B cell (primary cell): ENCODE measurements around the gene DHDDS. TPM values are rescaled to one million over a fixed set of nuclear protein-coding genes. Genes with fewer than 3 reads are reported as not detected.

Source experiments
- ATAC-seq: fragments of 200-7000 bp; cut with Tn5 transposase; one replicate; pipeline ENCODE4 v1.10.0; 2021; ENCODE audit warnings: low read depth, mild to moderate bottlenecking, moderate number of reproducible peaks, moderate library complexity
- CTCF ChIA-PET: fragments of 350-600 bp; sonication (Branson Sonifier 250); formaldehyde crosslinking; loops from one replicate; lab custom pipeline; 2021; ENCODE audit warnings: antibody characterized with exemption, inconsistent platforms; lab: Charles Lee
- POLR2A ChIA-PET: fragments of 350-600 bp; sonication (Branson Sonifier 250); formaldehyde crosslinking; loops from one replicate; lab custom pipeline; 2021; ENCODE audit warnings: antibody characterized with exemption; lab: Charles Lee
- DNase-seq: peaks from one replicate; pipeline ENCODE4 v3.0.0; 2013
- H2AFZ ChIP-seq: 2 replicates; pipeline ENCODE4 v1.6.1; 2012; ENCODE audit warnings: mild to moderate bottlenecking, low read depth, low read length; ENCODE audit not compliant: insufficient read depth, poor library complexity, severe bottlenecking
- H3K27ac ChIP-seq, 2 donors: 1 replicate in 1 of 2; 2 replicates in 1 of 2; pipeline ENCODE4 v1.5.1; 2012 to 2013; ENCODE audit warnings: low read length in 2 of 2, mild to moderate bottlenecking in 2 of 2, moderate library complexity in 1 of 2
- H3K27me3 ChIP-seq, 4 experiments: fragments of 200-600 bp in 1 of 4; sonication (generic) in 1 of 4; replicated peaks in 1 of 4; 1 replicate in 2 of 4; 2 replicates in 2 of 4; pipeline versions ENCODE4 v1.6.1 to v1.7.0; 2013 to 2016; ENCODE audit warnings: low read length in 3 of 4, mild to moderate bottlenecking in 2 of 4, mixed read lengths in 1 of 4, moderate library complexity in 1 of 4; ENCODE audit not compliant: insufficient read depth in 4 of 4, control insufficient read depth in 3 of 4; ENCODE audit errors: control extremely low read depth in 1 of 4
- H3K36me3 ChIP-seq, 2 experiments: replicated peaks in 1 of 2; 1 replicate in 1 of 2; 2 replicates in 1 of 2; pipeline versions ENCODE4 v1.6.1 to v1.7.1; 2013; ENCODE audit warnings: low read length in 1 of 2; ENCODE audit not compliant: insufficient read depth in 2 of 2, control insufficient read depth in 1 of 2; ENCODE audit errors: control extremely low read depth in 1 of 2, extremely low read depth in 1 of 2
- H3K4me1 ChIP-seq, 2 donors: fragments of 200-600 bp in 1 of 2; sonication (generic) in 1 of 2; 1 replicate in 1 of 2; 2 replicates in 1 of 2; pipeline versions ENCODE4 v1.5.1 to v1.6.1; 2013 to 2017; ENCODE audit warnings: low read length in 2 of 2; ENCODE audit not compliant: control insufficient read depth in 2 of 2, insufficient read depth in 2 of 2
- H3K4me2 ChIP-seq: replicated peaks from 2 replicates; pipeline ENCODE3; 2012; ENCODE audit warnings: mild to moderate bottlenecking, low read depth, low read length; ENCODE audit not compliant: poor library complexity, severe bottlenecking
- H3K4me3 ChIP-seq, 5 experiments: fragments of 200-600 bp in 1 of 5; sonication (generic) in 1 of 5; 1 replicate in 3 of 5; 2 replicates in 2 of 5; pipeline versions ENCODE4 v1.5.1 to v1.7.0; 2011 to 2016; ENCODE audit warnings: low read length in 4 of 5, mild to moderate bottlenecking in 4 of 5, low read depth in 2 of 5, control low read depth in 1 of 5, moderate library complexity in 1 of 5; ENCODE audit not compliant: insufficient read depth in 1 of 5; ENCODE audit errors: control extremely low read depth in 1 of 5, extremely low read depth in 1 of 5
- H3K79me2 ChIP-seq: fragments of 200-600 bp; sonication (generic); one replicate; pipeline ENCODE4 v1.6.0; 2016; ENCODE audit warnings: low read length; ENCODE audit not compliant: control insufficient read depth, insufficient read depth
- H3K9ac ChIP-seq: fragments of 200-600 bp; sonication (generic); 2 replicates; pipeline ENCODE4 v1.6.1; 2017; ENCODE audit warnings: mild to moderate bottlenecking, low read length, moderate library complexity
- H3K9me3 ChIP-seq, 3 donors: one replicate each; pipeline versions ENCODE4 v1.6.1 to v1.7.1; 2013; ENCODE audit warnings: low read length in 2 of 3; ENCODE audit not compliant: control insufficient read depth in 2 of 3, insufficient read depth in 1 of 3; ENCODE audit errors: control extremely low read depth in 1 of 3
- H4K20me1 ChIP-seq: 2 replicates; pipeline ENCODE4 v1.6.0; 2012; ENCODE audit warnings: mild to moderate bottlenecking, low read length; ENCODE audit not compliant: insufficient read depth, control insufficient read depth, poor library complexity, severe bottlenecking
- H3K27ac Mint-ChIP-seq: one replicate; pipeline ENCODE4 v1.8.0; 2021; ENCODE audit warnings: mixed read lengths
- H3K27me3 Mint-ChIP-seq: one replicate; pipeline ENCODE4 v1.8.0; 2021; ENCODE audit warnings: mixed read lengths
- H3K4me1 Mint-ChIP-seq: one replicate; pipeline ENCODE4 v1.8.0; 2021; ENCODE audit warnings: mixed read lengths
- H3K4me3 Mint-ChIP-seq: one replicate; pipeline ENCODE4 v1.8.0; 2021; ENCODE audit warnings: mixed read lengths
- H3K9me3 Mint-ChIP-seq: one replicate; pipeline ENCODE4 v1.8.0; 2022; ENCODE audit warnings: mixed read lengths; ENCODE audit not compliant: insufficient read depth
- EZH2 ChIP-seq: IDR thresholded peaks from 2 replicates; pipeline ENCODE4 v1.6.1; 2012; ENCODE audit warnings: borderline replicate concordance, low read depth, mild to moderate bottlenecking, moderate library complexity, low read length; ENCODE audit not compliant: insufficient read depth, poor library complexity, severe bottlenecking
- WGBS: methylation state at CpG from one replicate; pipeline ENCODE4 v1.1.5; 2013; ENCODE audit warnings: missing lambda C conversion rate; ENCODE audit not compliant: insufficient coverage; 5-methylcytosine and 5-hydroxymethylcytosine counted together
- intact Hi-C: fragments of 100-400 bp; cut with micrococcal nuclease; formaldehyde crosslinking; loops from one replicate; pipeline ENCODE4 v1.10.0; 2022
- polyA plus RNA-seq: library from polyadenylated mRNA; depleted of rRNA; stranded (reverse); fragments of >200 nt; gene quantifications from 2 replicates; pipeline ENCODE4 v1.2.3, GENCODE V29; 2012
- total RNA-seq, 2 donors: library from RNA; stranded (reverse); fragments of 120-200 nt in 1 of 2; gene quantifications; 1 replicate in 1 of 2; 2 replicates in 1 of 2; pipeline versions ENCODE4 v1.2.3 to v1.2.4, GENCODE V29; 2013 to 2022
- TF ChIP-seq, protein P1 (sequence below): fragments of 200-600 bp; IDR thresholded peaks from one replicate; pipeline ENCODE4 v1.8.0; 2022; ENCODE audit warnings: antibody characterized with exemption, mild to moderate bottlenecking

The DHDDS gene
- total and polyA plus RNA-seq, 2 donors (not counting 1 experiment from before 2014, with no cell fraction given): 20.4 to 54.2 TPM

DNA sequence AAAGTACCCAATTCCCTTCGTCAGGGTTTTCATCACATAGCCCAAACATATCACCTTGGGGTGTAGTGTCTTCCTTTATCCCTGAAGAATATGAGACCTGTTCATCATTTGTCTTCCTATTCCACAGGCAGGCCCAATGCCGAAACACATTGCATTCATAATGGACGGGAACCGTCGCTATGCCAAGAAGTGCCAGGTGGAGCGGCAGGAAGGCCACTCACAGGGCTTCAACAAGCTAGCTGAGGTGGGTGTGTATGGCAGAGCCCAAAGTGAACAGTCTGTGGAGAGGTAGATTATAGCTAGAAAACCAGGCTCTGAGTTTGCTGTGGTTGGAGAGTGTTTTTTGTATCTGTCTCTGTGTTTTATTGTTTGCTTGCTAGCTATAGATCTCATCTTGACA is 5.9 kb downstream of the DHDDS start:
- WGBS: 100% methylated on average over 4 of the region's 6 CpGs
- CTCF ChIA-PET: interaction anchor here (0.5 to 1.3 kb wide), 4 partner anchors 29 to 193 kb away, joined by 3 to 5 read pairs (median 3); no protein-coding TSS in a partner anchor

GRCh38 chr1:26440259-26440658 is 8.1 kb downstream of the DHDDS start:
- no peaks in the 10 kb centered on the region for H4K20me1 ChIP-seq
- POLR2A ChIA-PET: no interaction called here
- H3K9me3 ChIP-seq: no peaks in the 10 kb centered on the region
- 100% methylated on average over 1 of the region's 2 CpGs for WGBS
- H3K4me3 Mint-ChIP-seq: no peak overlapping the region
- H3K27me3 ChIP-seq: no peaks in the 10 kb centered on the region
- no peak overlapping the region for H3K27ac ChIP-seq
- no peaks in the 10 kb centered on the region for H3K4me1 Mint-ChIP-seq
- H2AFZ ChIP-seq: no peak overlapping the region
- H3K36me3 ChIP-seq: peaks cover 8 to 78% of the 10 kb centered on the region in 2 experiments
- H3K27me3 Mint-ChIP-seq: no peaks in the 10 kb centered on the region
- no peak for ATAC-seq
- no peak overlapping the region for H3K4me3 ChIP-seq
- TF ChIP-seq, protein P1, sequence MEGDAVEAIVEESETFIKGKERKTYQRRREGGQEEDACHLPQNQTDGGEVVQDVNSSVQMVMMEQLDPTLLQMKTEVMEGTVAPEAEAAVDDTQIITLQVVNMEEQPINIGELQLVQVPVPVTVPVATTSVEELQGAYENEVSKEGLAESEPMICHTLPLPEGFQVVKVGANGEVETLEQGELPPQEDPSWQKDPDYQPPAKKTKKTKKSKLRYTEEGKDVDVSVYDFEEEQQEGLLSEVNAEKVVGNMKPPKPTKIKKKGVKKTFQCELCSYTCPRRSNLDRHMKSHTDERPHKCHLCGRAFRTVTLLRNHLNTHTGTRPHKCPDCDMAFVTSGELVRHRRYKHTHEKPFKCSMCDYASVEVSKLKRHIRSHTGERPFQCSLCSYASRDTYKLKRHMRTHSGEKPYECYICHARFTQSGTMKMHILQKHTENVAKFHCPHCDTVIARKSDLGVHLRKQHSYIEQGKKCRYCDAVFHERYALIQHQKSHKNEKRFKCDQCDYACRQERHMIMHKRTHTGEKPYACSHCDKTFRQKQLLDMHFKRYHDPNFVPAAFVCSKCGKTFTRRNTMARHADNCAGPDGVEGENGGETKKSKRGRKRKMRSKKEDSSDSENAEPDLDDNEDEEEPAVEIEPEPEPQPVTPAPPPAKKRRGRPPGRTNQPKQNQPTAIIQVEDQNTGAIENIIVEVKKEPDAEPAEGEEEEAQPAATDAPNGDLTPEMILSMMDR: no peak
- no peak for TF ChIP-seq EZH2
- H3K27ac Mint-ChIP-seq: no peak overlapping the region
- peaks cover 22% of the 10 kb centered on the region for H3K79me2 ChIP-seq
- CTCF ChIA-PET: no interaction called here
- H3K4me2 ChIP-seq: no peak overlapping the region
- DNase-seq: no peak
- H3K4me1 ChIP-seq: no peaks in the 10 kb centered on the region
- H3K9ac ChIP-seq: no peak overlapping the region
- H3K9me3 Mint-ChIP-seq: no peaks in the 10 kb centered on the region
- intact Hi-C loops: no loop called here

More for the DNA sequence above, 5.9 kb downstream of the DHDDS start:
- Mint-ChIP-seq H3K4me3 (no peak overlapping the region), H3K27me3 (no peaks in the 10 kb centered on the region), H3K27ac (no peak overlapping the region), H3K9me3 (no peaks in the 10 kb centered on the region), H3K4me1 (peaks cover 7% of the 10 kb centered on the region)
- H3K4me2 ChIP-seq: no peak overlapping the region
- no peaks in the 10 kb centered on the region for H4K20me1 ChIP-seq
- no peak overlapping the region for H2AFZ ChIP-seq
- no peak overlapping the region for H3K27ac ChIP-seq
- no peaks in the 10 kb centered on the region for H3K27me3 ChIP-seq
- ATAC-seq: no peak
- intact Hi-C loops: loop anchor here (10.0 kb wide), 1 partner anchor 123 kb away; the partner anchor contains the start of gene CD52
- no peak overlapping the region for H3K9ac ChIP-seq
- no peak overlapping the region for H3K4me3 ChIP-seq
- peaks cover 3 to 6% of the 10 kb centered on the region in 2 donors for H3K4me1 ChIP-seq
- TF ChIP-seq EZH2: no peak
- TF ChIP-seq, protein P1: no peak
- no peak for DNase-seq
- POLR2A ChIA-PET: no interaction called here
- peaks cover 8 to 59% of the 10 kb centered on the region in 2 experiments for H3K36me3 ChIP-seq
- peaks cover 37% of the 10 kb centered on the region for H3K79me2 ChIP-seq
- no peaks in the 10 kb centered on the region for H3K9me3 ChIP-seq
